Raji (cell line): ENCODE measurements around the gene TTC34.

ENCODE experiments used
- POLR2A ChIP-seq: IDR thresholded peaks from 2 replicates; pipeline ENCODE4 v1.6.1; 2011; ENCODE audit warnings: low read depth, low read length, control low read depth; ENCODE audit not compliant: insufficient read depth

The TTC34 gene

DNA sequence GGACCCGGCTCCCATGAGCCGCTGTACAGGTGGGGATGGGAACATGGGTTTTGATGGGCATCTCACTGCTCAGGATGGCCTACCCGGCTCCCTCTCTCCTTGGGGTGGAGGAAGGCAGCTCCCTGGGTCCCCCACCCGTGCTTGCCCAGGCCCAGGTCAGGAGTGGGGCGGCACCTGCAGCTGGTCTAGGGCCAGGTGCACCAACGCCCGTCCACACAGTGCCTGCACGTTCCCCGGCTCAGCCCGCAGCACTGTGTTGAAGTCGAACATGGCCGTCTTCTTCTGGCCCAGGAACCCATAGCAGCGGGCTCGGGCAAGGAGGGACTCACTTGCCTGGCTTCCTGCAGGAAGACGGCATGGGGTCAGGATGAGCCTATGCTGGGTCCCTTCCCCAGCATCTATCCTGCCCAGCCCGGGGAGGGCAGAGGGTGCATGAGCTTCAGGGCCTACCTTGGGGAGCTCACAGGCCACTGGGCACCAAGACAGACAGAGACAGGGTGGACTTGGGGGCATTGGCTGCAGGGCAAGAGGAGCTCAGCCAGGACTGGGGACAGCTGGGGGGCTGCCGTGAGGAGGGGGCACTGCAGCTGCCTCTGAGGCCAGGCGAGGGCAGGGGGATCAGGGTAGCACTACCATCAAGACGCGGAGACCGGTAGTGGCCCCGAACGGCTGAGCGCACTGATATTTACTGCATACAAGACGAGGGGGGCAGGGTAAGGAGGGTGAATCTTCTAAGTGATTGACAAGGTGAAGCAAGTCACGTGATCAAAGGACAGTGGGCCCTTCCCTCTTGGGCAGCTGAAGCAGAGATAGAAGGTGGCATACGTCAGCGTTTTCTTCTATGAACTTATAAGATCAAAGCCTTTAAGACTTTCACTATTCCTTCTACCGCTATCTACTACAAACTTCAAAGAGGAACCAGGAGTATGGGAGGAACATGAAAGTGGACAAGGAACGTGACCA is 17.8 kb downstream of the TTC34 start:
- no peak for TF ChIP-seq POLR2A

DNA sequence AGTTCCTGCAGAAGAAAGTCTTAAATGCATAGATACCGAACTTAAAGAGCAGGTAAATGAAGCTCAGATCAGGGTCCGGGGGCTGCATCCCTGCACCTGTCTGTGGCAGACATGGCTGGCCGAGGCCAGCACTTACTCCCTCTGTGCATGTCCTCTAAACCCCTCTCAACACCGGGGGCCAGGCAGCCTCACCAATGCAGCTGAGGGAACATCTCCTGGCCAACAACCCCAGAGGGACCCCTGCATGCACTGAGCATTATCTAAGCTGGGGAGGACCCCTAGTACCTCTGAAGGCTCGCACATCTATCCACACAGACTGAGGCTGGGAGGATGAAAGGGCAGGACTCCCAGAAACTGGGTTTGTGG is 18.4 kb downstream of the TTC34 start:
- no peak for TF ChIP-seq POLR2A

DNA sequence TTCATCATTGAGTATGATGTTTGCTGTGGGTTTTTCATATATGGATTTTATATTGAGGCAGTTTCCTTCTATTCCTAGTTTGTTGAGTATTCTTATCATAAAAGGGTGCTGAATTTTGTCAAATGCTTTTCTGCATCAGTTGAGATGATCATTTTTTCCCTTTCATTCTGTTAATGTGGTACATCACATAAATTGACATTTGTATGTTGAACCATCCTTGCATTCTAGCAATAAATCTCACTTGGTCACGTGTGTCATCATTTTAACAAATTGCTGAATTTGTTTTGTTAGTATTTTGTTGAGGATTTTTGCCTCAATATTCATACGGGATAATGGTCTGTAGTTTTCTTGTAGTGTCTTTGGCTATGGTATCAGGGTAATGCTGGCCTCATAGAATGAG is 19.9 kb downstream of the TTC34 start:
- no peak for TF ChIP-seq POLR2A

DNA sequence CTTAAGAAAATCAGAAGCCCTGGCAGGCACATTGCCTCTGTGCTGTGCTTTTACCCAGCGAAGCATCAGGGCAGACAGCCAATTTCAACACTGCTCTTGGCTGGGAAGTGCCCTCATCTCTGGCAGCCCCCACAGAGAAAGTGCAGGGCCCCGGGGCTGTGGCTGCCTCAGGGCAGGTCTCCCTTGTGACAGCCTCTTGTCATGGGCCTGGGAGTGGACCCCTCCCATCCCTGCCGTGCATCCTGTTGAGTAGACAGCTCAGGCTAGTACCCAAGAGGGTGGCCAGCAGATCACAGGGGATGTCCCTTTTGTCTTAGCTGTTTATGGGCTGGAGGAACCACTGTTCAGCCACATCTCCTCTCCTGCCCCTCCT is 23.3 kb downstream of the TTC34 start:
- TF ChIP-seq POLR2A: no peak

DNA sequence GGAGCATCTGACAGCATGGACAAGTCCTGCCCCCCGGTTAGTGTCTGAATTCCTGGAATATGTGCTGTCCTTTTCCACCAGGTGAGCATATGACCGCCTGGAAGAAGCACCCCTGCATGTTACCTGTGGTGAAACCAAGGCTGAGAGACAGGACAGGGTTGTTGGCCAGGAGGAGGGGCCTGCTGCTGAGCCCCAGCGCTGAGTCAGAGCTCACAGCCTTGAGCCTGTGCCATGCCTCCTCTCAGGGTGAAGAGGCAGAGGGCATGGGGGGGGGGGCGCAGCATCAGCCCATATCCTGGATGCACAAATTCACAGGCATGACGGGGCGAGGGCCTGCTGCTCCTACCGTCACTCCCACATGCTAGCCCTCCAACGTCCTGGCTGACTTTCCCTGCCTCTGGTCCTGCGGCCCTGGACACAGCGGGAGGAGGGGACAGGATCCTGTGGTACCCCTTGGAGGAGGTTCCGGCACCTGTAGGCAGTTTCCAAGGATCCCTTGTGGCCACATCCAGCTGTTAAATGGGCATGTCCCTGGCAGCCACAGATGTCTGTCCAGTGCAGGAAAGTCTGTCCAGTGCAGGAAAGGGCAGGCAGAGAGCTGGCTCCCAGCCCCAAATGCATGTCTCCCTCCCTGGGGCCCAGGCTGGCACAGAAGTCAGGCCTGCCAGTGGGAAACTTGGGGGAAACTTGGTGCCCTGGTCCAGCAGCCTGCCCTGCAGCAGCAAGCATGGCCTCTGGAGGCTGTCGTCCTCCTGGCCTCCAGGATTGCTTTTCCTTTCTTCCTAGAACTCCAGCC is 23.9 kb downstream of the TTC34 start:
- no peak for TF ChIP-seq POLR2A

DNA sequence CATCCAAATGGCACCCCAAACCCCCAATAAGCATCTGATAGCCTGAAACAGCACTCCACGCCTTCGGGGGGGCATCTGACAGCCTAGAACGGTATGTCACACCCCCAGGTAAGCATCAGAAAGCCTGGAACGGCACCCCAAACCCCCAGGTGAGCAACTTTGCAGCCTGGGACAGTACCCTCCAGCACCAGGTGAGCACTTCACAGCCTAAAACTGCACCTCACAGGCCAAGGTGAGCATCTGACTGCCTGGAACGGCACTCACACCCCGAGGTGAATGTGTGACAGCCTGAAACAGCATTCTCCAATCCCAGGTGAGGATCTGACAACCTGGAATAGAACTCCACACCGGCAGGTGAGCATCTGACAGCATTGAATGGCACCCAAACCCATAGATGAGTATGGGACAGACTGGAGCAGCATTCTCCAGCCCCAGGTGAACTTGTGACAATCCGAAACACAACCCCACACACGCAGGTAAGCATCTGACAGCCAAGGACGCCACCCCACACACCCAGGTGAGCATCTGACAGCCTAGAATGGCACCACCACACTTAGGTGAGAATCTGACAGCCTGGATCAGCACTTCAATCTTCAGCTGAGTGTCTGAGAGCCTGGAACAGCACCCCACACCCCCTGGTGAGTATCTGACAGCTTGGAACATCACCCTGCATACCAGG is 150.4 kb downstream of the TTC34 start:
- no peak for TF ChIP-seq POLR2A

DNA sequence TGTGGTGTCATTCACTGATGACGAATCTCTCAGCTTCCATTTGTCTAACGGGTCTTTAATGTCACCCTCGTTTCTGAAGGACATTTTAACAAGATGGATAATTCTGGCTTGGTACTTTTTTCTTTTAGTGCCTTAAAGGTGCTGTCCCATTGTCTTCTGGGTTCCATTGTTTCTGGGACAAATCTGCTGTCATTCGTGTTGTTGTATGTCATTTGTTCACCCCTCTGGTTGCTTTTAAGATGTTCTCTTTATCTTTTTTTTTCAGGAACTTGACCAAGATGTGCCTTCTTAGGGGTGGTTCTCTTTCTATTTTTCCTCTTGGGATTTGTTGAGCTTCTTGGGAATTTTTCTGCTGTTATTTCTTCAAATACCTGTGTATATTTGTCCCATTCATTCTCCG is 154.7 kb downstream of the TTC34 start:
- TF ChIP-seq POLR2A: no peak

DNA sequence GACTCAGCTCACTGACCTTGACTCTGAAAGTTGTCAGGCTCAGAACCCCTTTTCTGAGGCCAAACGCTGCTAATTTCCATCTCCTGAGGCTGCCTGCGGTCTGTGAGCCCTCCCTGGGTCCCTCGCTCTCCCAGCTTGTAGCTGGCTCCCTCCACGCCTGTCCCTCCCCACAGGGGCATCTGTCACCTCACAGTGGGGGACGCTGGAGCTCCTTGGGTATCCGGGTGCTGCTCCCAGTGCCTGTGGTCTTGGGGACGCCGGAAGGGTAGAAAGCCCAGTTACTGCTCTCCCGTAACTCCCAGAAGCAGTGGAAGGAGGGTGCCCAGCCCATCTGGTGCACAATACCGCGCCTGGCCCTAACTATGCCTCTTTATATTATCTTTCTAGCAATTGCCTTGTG is 155.7 kb downstream of the TTC34 start:
- TF ChIP-seq POLR2A: no peak

DNA sequence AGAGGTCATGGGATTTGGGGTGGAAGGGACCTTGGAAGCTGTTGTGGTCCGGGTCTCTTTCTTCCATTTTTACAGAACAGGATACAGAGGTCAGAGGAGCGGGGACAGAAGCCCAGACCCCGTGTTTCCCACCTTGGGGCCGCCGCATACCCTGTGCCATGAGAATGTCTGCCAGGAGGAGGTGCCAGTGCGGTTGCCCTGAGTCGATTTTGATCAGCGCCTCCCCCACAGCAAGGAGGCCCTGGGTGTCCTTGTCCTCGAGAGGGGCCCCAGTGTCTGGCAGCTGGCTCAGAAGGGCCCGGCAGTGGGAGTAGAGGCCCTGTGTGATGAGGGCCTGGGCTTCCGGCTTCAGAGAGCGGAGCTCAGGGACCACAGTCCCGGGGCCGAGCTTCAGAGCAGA is 156.3 kb downstream of the TTC34 start:
- no peak for TF ChIP-seq POLR2A

DNA sequence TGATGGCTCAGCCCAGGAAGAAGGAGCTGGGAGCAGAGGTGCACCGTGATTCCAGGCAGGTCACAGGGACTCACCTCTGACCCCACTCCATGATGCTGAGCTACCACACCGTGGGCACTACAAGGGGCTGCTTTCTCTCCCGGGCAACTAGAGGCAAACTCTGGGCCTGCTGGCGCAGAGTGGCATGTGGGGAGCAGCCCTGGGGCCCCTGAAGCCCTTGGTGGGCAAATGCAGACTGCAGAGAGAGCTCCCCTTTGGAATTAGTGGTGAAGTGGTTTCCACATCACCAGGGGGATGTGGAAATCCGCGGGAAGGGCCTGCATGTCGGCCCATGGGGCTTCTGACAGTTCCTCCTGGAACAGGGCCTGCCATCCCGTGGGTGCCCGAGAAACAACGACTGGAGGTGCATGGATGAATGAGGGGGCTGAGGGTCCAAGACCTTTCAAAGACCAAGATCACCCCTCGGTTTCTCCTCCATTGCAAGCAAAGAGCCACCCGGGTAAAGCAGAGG is 156.8 kb downstream of the TTC34 start:
- no peak for TF ChIP-seq POLR2A

DNA sequence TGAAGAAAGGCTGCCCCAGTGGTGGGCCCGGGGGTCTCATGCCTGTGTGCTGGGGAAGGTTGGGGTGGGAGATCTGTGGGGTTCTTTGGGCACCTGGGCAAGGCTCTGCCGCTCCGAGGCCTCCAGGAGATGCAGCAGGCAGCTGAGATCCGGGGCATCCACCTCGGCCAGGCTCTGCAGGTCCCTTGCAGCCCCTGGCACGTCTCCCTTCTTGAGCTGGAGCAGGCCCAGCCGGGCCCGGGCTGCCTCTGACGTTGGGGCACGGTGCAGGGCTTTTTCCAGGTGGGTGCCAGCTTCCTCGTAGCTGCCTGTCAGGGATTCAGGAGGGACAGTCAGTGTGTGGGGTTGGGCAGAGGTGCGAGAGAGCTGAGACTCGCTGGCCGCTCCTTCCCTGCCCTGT is 157.3 kb downstream of the TTC34 start:
- no peak for TF ChIP-seq POLR2A

DNA sequence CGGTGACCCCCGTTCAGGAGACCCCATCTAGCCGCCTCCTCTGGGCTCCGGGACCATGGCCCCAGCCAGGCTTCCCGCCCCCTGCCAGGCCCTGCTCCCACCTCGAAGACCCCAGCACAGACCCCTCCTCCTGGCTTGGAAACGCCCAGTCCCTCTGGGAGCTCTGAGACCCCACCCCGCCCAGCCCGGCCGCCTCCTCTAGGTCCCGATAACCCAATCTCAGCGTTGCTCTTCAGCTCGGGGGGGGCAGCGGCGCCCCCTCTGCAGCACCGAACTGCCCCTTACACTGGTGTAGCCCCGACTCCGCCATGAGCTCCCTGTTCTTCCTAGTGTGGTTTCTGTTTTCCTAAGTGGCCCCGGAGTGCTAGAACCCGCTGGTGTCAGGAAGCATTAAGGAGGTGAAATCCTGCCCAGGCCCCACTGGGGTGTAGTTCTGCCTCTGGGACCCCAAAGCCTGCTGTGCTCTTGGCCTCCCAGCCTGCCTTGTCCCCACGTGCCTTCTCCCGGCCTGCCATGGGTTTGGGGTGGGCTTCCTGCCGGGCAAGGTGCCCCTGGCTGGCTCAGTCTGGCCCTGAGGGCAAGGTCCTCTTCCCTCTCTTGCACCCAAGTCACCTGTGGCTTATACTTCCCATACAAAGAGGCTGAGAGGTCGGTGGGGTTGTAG is 157.9 kb downstream of the TTC34 start:
- no peak for TF ChIP-seq POLR2A

DNA sequence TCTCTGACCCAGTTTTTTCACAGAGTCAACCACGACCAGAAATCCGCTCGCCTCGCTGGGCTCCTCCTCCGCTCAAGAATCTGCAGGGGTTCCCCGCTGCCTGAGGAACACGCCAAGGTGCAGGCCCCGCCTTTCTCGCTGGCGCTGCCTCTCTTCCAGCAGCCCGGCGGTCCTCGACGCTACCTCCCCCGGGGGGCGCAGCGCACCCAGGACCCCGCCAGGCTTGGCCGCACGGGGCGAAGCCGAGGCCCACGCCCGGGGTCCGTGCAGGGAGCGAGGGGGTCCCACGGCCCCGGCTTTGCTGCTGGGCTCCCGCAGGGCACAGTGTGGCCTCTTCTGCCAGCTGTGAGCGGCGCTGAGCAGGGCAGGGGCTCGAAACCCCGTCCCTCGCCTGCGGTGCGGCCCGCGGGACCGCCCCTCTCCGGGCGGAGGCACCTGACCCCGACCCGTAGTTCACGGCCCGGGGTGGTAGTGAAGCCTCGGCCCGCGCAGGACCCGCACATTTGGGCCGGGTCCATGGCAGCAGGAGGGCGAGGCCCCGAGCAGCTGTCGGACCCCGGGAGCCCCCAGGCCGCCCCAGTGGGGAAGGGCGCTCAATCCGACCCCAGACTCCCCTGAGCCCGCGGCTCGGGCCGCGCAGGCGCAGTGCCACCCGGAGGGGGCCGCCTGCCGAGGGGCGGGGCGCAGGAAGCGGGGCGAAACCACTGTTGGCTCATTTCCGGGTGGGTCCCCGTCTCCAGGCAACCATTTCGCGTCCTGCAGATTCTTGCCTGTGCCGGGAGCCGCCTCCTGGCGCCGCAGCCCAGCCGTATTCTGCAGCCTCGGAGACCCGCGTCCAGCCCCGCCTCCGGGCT is 158.7 kb downstream of the TTC34 start:
- TF ChIP-seq POLR2A: peak; percentile 90

DNA sequence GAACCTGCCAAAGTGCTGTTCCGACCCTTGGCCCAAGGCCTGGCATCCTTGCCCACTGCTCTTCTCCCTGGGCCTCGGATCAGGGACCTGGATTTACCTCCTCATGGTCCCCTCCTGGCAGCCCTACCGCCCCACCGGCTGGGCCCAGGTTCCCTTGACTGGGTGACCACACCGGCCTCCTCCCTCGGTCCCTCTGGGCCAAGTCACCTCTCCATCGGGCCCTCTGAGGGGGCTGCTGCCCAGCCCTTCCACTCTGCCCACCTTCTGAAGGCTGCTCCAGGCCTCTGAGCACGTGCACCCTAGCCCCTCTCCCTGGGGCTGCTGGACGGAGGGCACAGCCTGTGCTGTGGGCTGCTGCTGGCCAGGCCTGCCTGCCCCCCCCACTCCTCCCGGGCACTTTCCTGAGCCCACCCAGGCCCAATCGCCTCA is 159.3 kb downstream of the TTC34 start:
- TF ChIP-seq POLR2A: no peak
